HG03060 (cell line): Measurements from ENCODE around the gene PGPEP1.
"Not testable (repeated sequence)": the region's sequence is repeated elsewhere in the genome, so short reads cannot be mapped to it uniquely, and the experiment has no call there.

Source experiments
- ATAC-seq: cut with Tn5 transposase; IDR thresholded peaks from one replicate; pipeline ENCODE4 v1.9.1; 2021; ENCODE audit warnings: low read depth, moderate number of reproducible peaks; ENCODE audit not compliant: unreplicated experiment

Gene PGPEP1

DNA sequence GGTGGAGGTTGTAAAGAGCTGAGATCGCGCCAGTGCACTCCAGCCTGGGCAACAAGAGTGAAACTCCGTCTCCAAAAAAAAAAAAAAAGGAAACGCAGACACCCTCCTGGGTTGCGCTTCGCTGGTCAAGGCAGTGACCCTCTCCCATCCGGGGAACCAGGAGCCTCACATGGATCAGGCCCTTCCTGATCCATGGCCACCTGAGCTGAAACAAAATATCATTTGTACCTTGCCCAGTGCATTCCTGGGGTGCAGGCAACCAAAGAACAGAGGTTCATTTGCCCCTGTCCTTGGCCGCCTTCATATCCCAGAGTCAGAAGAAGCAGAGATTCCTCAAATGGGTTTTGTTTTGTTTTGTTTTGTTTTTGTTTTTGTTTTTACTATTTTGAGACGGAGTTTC is 9.5 kb upstream of the PGPEP1 start:
- ATAC-seq = no peak

DNA sequence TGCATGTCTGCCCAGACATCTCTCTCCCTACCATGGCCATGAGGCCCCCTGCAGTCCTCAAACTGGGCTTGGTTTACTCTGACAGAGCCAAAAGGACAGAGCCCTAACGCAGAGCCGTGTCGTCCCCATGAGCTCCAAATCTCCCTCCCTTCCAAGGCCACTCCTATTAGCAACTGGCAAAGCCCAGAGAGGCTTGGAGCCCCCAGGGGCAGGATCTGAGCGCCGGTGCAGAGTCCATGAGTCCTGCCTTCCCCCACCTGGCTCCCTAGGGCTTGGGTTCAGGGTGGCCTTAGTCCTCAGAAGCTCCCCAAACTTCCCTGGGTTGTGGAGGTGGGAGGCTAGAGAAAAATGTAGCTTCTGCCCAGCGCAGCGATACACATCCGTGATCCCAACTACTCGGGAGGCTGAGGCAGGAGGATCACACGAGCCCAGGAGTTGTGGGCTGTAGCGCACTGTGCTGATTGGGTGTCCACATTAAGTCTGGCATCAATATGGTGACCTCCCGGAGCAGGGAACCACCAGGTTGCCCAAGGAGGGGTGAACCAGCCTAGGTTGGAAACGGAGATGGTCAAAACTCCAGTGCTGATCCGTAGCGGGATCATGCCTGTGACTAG is 7.4 kb upstream of the PGPEP1 start:
- ATAC-seq = no peak

DNA sequence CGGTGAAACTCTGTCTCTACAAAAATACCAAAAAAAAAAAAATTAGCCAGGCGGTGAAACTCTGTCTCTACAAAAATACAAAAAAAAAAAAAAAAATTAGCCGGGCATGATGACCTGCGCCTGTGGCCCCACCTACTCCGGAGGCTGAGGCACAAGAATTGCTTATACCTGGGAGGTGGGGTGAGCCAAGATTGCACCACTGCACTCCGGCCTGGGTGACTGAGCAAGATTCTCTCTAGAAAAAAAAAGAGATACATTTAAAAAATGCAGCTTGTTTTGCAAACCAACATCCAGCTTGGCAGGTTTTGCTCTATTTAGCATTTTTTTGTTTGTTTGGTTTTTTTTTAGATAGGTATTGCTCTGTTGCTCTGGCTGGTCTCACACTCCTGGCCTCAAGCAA is 6.7 kb upstream of the PGPEP1 start:
- no peak for ATAC-seq

DNA sequence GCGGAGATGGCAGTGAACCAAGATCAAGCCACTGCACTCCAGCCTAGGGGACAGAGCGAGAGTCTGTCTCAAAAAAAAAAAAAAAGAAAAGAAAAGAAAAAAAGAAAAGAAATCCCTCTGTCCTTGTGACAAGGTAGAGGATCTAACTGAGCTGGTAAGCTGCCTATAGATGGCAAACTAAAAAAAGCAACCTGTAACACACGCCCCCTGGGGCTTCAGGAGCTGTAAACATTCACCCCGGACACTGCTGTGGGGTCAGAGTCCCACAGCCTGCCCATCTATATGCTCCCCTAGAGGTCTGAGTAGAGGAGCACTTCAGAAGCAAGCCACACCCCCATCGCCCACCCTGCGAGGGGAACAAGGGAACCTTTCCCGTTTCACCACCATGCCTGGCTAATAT is 4.3 kb upstream of the PGPEP1 start:
- no peak for ATAC-seq

DNA sequence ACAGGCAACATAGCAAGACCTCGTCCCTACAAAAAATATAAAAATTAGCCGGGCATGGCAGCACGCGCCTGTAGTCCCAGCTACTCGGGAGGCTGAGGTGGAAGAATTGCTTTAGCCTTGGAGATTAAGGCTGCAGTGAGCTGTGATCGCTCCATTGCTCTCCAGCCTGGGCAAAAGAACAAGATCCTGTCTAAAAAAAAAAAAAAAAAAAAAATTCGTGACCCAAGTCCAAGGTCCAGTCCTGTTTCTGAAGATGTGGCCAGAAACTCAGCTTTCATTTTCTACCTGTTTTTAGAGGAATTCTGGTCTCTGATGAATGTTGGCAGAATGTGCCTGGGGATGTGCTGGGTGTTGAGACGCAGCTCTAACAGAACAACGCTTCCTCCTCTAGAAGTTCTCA is 1.9 kb upstream of the PGPEP1 start:
- ATAC-seq = no peak

DNA sequence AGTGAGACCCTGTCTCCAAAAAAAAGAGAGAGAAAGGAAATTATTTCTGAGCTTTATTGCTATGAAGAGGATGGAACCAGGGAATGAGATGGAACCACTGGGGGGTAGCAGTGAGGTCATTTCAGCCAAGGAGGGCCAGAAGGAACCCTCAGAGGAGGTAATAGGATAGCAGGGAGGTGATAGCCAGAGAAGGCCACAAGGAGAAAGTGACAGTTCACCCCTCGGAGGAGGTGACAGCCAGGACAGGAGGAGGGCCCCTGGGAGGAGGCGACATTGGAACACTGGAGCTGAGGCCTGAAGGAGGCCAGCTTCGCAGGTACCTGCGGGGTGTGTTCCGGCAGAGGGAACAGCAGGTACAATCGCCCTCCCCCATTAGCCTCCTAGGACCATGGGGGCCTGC is 675 bp upstream of the PGPEP1 start:
- no peak for ATAC-seq

DNA sequence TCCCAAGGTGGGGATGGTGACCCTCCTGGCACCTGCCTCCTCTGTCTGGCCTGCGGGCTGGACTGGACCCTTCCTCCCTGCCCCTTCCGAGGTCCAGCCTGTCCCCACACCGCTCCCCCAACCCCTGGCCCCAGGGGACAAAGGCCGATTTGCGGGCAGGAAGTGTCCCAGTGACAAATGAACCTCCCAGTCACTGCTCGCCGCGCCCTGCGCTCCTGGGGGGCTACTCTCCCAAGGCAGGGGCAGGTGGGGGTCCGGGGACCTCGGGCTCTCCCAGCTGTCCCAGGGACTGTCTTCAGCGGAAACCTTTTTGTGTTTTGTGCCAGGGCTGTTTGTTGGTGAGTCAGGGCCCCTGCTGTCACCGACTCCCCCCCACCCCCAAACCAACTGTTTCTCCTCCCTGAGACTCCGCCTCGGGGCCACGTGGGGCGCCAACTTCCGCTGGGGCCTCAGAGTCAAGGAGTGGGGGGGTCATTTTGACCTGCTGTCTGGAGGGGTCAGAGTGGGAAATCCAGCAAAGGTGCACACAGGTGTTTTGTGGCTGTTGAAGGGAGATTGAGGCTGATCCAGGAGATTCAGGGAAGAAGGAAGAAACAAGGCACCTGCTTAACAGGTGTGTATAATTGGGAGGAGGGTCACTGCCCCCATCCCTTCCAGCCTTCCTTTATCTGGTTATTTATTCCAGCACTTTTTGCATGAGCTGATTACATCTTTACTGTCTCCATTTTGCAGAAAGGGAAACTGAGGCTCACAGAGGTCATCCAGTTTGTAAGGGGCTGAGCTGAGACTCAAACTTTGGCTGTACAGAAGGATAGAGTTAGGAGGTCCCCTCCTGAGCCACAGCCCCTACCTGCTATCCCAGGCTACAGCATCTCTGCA is 831 bp downstream of the PGPEP1 start:
- ATAC-seq = no peak

DNA sequence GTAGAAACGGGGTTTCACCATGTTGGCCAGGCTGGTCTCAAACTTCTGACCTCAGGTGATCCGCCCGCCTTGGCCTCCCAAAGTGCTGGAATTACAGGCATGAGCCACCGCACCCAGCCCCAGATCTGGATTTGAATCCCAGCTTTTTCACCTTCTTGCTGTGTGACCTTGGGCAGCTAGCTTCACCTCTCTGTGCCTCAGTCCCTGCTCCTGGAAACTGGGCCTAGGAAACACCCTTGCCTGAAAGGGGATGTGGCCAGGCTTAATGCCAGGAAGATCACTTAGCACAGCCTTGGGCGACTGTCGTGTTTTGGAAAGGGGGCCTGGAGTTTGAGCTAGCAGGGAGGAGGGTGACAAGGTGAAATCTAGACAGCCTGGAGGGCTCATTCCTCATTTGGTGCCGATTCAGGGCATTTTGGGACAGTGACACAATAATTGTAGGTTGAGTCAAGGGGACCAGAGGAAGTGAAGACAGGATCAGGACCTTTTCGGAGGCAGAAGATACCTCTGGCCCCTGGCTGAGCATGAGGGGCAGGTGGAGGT is 1.8 kb downstream of the PGPEP1 start:
- no peak for ATAC-seq

DNA sequence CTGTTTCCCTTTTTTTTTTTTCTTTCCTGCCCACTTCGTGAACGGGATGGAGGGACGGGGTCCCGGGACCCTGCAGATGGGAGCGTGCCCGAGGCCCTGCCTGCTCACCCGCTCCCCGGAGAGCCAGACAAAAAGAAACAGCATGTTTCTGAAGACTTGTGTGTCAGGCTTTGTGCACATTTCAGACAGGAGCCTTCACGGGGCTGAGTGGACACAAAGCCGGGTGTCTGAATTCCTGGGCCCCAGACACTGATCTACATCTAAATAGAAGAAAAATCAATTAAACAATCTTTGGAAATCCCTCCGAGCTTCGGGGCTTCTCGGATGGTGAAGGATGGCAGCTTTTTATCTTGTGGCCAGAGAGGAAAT is 4.2 kb downstream of the PGPEP1 start:
- ATAC-seq = no peak

DNA sequence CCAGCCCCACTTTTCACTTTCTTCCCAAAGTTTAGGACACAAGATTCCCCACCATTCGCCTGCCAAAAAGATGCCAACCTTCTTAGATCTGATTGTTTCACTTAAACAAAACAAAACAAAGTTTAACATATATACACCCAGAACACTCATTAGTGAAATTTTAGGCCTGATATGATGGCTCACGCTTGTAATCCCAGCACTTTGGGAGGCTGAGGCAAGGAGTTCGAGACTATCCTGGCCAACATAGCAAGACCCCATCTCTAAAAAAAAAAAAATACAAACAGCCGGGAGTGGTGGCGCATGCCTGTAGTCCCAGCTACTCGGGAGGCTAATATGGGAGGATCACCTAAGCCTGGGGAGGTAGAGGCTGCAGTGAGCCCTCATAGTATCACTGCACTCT is 4.9 kb downstream of the PGPEP1 start:
- no peak for ATAC-seq

DNA sequence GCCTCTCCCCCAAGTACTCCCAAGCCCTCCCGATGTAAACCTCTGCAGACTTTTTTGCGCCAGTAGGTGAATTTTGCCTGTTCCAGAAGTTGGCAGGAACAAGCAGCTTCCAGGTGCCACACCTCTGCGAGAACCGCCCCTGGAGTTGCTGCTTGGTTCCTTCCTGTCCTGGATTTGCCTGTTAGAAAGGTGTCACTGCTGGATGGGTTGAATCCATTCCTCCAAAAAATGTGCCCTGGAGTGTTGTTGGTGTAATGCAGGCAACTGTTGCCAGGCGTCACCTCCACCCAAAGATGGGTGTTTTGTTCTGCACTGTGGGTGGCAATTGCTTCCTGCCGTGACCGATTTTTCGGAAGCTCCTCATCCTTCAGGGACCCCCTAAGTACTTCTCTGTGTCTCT is 5.7 kb downstream of the PGPEP1 start:
- ATAC-seq = no peak

DNA sequence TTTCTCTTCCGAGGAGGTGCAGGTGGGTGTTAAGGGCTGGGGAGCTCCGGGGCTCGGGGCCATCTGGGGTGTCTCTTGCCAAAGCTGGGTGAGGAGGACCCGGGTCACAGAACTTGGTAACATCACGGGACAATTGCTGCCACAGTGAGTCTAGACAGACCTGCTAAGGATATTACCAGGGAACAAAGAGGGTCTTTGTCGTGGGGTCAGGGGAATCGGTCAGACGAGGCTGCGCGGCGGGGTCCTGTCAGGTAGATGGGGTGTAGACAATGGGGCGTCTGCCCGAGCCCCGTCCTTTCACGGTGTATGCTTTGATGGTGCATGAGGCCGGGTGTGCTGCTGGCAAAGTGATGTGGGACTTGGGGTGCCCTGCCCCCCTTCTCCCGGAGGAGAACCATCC is 7.8 kb downstream of the PGPEP1 start:
- no peak for ATAC-seq

DNA sequence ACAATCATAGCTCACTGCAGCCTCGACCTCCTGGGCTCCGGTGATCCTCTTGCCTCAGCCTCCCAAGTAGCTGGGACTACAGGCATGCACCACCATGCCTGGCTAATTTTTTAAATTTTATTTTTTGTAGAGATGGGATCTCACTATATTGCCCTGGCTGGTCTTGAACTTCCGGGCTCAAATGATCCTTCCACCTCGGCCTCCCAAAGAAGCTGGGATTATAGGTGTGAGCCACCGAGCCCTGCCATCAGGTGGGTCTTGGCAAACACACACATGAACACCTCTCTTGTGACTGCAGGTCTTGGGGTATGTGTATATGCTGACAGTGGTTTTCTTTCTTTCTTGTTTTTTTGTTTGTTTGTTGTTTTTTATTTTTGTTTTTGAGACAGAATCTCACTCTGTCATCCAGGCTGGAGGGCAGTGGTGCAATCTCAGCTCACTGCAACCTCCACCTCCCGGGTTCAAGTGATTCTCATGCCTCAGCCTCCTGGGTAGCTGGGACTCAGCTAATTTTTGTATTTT is 8.5 kb downstream of the PGPEP1 start:
- ATAC-seq = not testable (repeated sequence)

DNA sequence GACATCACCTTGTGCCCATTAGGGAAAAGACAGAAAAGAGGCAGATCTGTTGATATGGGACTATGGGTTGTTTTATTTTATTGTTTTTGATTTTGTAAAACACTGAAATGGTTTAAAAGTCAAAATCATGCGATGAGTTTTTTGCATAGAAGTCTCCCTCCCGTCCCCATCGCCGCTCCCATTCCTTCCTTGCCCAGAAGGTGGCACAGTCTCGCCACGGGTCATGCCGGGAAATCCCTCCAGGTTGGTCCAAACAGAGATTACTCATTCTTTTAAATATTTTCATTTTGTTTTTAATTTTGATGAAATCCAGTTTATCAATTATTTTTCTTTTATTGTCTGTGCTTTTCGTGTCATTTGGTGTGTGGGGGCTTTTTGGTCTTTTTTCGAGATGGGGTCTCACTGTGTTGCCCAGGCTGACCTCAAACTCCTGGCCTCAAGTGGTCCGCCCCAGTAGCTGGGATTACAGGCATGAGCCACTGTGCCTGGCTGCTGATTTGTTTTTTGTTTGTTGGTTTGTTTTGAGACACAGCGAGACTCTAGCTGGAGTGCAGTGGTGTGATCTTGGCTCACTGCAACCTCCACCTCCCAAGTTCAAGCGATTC is 9.2 kb downstream of the PGPEP1 start:
- ATAC-seq = no peak

DNA sequence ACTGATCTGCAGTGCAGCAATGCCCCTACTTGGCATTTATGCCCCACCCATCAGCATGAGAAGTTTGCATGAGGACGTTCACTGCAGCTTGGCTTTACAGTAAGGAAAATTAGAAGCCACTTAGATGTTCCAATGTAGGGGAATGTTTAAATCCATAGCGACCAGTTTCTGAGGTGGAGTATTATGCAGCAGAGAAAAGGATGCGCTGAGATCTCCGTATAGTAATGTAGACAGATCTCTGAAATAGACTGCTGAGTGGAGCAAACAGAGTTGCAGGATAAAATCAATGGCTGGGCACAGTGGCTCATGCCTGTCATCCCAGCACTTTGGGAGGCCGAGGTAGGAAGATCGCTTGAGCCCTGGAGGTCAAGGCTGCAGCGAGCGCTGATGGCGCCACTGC is 10.1 kb downstream of the PGPEP1 start:
- no peak for ATAC-seq

DNA sequence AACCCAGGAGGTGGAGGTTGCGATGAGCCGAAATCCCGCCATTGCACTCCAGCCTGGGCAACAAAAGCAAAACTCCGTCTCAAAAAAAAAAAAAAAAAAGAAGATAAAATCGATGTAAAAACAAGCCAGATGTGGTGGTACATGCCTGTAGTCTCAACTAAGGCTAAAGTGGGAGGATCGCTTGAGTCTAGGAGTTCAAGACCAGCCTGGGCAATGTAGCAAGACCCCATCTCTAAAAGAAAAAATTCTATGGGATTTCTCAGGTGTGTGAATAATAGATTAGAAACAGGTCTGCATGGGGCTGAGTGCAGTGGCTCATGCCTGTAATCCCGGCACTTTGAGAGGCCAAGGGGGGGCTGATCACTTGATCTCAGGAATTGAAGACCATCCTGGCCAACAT is 11.1 kb downstream of the PGPEP1 start:
- ATAC-seq = no peak

DNA sequence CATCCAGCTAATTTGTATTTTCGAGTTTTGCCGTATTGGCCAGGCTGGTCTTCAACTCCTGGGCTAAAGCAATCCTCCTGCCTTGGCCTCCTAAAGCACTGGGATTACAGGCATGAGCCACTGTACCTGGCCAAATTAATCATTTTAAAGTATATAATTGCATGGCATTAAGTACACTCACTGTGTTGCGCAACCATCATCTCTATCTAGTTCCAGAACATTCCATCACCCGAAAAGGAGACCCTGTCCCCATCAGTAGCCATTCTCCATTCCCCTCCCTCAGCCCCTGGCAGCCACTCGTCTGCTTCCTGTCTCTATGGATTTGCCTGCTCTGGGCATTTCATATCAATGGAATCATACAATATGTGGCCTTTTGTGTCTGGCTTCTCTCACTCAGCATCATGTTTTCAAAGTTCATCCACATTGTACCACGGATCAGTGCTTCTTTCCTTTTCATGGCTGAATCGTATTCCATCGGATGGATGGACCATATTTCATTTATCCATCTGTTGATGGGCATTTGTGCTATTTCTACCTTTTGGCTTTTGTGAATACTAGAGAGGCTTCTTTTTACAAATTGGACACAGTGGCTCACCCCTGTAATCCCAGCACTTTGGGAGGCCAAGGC is 13.1 kb downstream of the PGPEP1 start:
- ATAC-seq = no peak

DNA sequence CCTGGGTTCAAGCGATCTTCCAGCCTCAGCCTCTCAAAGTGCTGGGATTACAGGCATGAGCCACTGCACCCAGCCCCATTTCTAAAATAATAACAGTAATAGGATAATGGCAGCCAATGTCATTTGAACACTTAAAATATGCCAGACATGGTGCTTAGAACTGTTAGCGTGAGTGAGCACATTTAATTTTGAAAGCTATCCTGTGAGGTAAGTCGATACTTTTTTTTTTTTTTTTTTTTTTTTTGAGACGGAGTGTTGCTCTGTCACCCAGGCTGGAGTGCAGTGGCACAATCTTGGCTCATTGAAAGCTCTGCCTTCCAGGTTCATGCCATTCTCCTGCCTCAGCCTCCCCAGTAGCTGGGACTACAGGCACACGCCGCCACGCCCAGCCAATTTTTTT is 14.3 kb downstream of the PGPEP1 start:
- ATAC-seq = not testable (repeated sequence)

DNA sequence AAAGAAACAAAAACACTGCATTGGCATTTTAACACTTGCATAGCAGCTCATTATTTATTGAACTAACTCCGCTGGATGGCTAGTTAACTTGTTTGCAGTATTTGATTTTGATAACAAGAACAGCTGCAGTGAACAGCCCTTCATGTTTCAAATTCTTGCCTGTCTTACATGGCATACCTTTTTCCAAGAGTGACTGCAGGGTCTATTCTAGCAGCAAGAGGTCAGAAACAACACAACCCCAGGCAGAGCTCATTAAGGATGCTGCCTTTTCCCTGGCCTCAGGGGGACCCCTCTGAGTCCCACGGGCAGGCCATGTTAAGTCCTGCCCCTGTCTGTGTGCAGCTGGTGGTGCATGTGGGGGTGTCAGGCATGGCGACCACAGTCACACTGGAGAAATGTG is 16.6 kb downstream of the PGPEP1 start:
- ATAC-seq = no peak

DNA sequence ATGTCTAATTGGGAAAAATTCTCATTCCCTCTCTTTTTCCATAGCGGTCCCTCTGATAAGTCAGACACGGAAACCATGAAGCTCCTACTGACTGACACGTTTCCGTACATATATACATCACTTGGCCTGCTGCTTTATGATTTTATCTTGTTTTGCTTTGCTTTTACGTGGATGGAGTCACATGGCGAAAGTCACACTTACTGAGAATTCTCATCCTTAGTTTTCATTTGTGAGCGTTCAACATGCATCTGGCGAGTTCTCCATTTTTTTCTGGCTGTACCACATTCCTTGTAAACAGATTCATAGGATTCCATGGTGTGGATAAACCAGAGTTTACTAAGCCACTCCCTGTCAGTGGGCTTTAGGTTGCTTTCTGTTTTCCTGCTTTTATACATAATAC is 21.2 kb downstream of the PGPEP1 start:
- no peak for ATAC-seq

DNA sequence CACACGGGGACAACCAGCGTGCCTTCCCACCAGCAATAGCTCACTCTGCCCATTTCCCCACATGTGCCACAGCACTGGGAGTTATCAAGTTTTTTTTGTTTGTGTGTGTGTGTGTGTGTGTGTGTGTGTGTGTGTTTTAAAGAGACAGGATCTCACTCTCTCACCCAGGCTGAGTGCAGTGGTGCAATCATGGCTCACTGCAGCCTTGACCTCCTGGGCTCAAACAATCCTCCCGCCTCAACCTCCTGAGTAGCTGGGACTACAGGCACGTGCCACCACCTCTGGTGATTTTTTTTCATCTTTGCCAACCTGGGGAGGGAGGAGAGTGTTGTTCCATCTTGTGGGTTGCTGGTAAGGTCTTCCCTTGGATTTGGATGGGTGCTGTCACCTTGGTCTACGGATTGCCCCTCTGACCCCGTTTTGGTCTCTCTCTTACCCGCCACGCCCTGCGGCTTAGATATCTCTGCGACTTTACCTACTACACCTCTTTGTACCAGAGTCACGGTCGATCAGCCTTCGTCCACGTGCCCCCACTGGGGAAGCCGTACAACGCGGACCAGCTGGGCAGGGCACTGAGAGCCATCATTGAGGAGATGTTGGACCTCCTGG is 22.6 kb downstream of the PGPEP1 start:
- no peak for ATAC-seq
